ENCODE results near the gene SLC22A14.

- TF ChIP-seq EZH2 (IDR thresholded peaks at IDR 0.05; ENCODE audit: borderline replicate concordance, low read depth, low read length, severe bottlenecking), result no peak
- TF ChIP-seq CTCF (IDR thresholded peaks at IDR 0.05; ENCODE audit: extremely low read depth in 1 of 2, insufficient read depth in 1 of 2, low read depth in 1 of 2, low read length in 2 of 2), result no peak
- no peak for TF ChIP-seq POLR2A (IDR thresholded peaks at IDR 0.05; ENCODE audit: low read depth, low read length)
- TF ChIP-seq POLR2AphosphoS5 (IDR thresholded peaks at IDR 0.05; ENCODE audit: insufficient read depth, low read depth, low read length), result no peak
- TF ChIP-seq MYC (IDR thresholded peaks at IDR 0.05; ENCODE audit: low read depth, low read length), result no peak
- TF ChIP-seq FOS (IDR thresholded peaks at IDR 0.05; ENCODE audit: borderline replicate concordance, insufficient read depth, low read length), result no peak
- TF ChIP-seq MAX (IDR thresholded peaks at IDR 0.05; ENCODE audit: insufficient read depth, insufficient read length), result no peak
- no peak for TF ChIP-seq GATA2 (IDR thresholded peaks at IDR 0.05; ENCODE audit: insufficient read depth, insufficient read length, low read depth, low read length)
Observed at GRCh38 chr3:38343797-38344594, 61.9 kb downstream of the SLC22A14 start.

All from endothelial cell of umbilical vein (primary cell).